GM19043 (cell line): ENCODE measurements around the gene UGT3A1.
"Not testable (repeated sequence)": the region's sequence is repeated elsewhere in the genome, so short reads cannot be mapped to it uniquely, and the experiment has no call there.

Source experiments
- ATAC-seq: cut with Tn5 transposase; IDR thresholded peaks from one replicate; pipeline ENCODE4 v1.9.1; 2021; ENCODE audit warnings: low read depth; ENCODE audit not compliant: unreplicated experiment

Gene UGT3A1, protein sequence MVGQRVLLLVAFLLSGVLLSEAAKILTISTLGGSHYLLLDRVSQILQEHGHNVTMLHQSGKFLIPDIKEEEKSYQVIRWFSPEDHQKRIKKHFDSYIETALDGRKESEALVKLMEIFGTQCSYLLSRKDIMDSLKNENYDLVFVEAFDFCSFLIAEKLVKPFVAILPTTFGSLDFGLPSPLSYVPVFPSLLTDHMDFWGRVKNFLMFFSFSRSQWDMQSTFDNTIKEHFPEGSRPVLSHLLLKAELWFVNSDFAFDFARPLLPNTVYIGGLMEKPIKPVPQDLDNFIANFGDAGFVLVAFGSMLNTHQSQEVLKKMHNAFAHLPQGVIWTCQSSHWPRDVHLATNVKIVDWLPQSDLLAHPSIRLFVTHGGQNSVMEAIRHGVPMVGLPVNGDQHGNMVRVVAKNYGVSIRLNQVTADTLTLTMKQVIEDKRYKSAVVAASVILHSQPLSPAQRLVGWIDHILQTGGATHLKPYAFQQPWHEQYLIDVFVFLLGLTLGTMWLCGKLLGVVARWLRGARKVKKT

GRCh38 chr5:35990941-35991611 is at the start of gene UGT3A1:
Gene UGT3A1 (minus strand): TSS chr5:35991390. CDS start chr5:35991240, 150 bp downstream.
- no peak for ATAC-seq

DNA sequence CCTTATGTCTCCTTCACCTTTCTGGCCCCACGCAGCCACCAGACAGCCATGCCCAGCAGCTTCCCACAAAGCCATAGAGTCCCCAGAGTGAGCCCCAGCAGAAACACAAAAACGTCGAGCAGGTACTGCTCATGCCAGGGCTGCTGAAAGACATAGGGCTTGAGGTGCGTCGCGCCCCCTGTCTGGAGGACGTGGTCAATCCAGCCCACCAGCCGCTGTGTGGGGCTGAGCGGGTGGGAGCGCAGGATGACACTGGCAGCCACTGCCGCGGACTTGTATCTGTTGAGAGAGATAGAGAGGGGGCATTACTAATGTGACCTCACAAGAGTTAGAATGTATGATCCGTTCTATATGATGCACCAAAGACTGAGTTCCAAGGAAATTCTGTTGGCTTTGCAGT is 44.5 kb upstream of the UGT3A1 start:
- no peak for ATAC-seq

DNA sequence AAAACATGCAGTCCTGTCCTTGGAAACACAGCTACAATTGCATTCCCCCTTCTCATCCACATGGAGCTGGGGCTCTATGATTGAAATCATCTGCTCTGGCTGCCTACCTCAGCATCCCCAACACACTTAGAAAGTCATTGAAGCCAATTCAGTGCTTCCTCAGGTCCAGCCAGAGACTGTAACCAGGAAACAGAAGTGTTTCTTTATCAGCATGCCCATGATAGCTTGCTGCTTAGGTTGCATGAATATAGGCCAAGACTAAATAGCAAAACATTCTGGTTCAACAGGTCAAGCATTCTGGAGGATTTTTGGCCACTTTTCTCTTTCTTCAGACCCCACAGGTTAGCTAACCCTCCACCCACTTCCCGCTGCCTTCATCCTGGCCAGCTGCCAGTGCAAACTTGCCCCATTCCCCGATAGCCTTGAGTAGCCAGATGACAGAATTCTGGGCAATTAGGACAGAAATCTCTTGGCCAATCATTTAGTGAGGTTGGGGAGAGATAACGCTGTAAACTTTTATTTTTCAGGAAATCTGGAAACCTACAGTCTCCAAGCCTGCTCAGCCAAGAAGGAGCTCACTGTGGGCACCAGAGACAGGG is 43.4 kb upstream of the UGT3A1 start:
- not testable (repeated sequence) for ATAC-seq

- no peak for ATAC-seq
These were observed 42.3 kb upstream of the UGT3A1 start for GRCh38 chr5:36033486-36033885.

DNA sequence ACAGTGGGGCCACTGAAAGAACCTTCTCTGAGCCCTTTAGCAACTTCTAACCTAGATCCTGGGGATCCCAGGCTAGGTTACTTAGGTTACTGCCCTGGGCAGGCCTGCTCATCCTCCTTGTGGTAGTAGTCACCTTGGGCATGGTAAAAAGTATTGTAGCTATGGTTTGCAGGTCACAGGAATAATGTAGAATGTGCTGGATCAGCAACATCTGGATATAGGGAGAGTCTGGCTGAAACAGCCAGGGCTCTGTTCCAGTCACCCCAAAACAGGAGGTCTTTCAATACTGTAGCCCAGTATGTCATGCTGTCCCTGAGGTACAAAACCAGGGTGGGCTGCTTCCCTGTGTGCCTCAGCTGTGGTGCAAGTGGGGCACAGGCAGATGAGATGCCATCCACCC is 41.9 kb upstream of the UGT3A1 start:
- ATAC-seq = no peak

GRCh38 chr5:36031223-36031622 is 40.0 kb upstream of the UGT3A1 start:
- no peak for ATAC-seq

- ATAC-seq = no peak
These were observed 38.7 kb upstream of the UGT3A1 start for GRCh38 chr5:36029914-36030313.

DNA sequence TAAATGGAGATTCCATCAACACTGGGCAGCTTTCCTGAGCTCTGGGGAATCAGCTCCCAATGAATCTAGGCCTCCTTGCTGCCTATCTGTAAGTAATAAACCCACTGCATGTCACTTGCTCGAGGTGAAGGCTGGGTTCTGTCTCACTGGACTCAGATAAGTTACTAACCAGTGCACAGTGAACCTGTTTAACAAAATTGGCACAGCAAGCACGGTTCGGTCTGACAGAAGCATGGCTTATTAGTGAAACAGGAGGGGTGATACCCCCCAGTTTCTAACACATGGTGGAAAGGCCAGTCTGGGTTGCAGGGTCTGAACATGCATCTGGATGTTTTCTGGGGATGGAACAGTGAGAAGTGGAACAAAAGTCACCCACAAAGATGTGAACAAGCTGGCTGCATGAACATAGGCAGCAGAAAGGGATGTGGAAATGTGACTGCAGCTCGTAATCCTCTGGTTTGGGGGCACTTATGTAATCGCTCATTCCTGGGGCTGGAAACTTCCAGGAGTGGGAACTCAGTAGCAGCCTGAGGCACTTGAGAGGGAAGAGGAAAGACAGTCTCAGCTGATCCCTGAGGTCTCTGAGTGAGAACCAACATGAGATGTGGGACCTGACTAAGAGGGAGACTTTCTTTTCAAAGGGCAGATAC is 37.8 kb upstream of the UGT3A1 start:
- ATAC-seq = no peak

DNA sequence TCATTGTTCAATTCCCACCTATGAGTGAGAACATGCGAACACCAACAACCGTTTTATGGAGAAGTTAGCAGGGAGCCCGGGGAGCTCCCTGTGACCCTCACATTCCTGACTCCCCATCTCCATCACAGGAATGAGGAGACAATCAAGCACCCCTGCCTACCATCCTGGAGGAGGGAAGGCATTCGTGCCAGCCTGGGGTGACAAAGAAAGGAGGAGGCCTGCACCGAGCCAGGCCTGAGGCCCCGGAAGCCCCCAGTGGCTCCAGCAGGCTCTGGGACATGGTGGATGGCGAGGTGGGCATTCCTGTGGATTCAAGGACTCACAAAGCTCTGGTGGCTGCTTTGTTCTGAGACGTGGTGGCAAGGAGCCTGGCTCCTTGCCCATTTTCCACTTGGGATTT is 36.5 kb upstream of the UGT3A1 start:
- no peak for ATAC-seq

GRCh38 chr5:36026706-36027465 is 35.7 kb upstream of the UGT3A1 start:
- ATAC-seq = no peak

DNA sequence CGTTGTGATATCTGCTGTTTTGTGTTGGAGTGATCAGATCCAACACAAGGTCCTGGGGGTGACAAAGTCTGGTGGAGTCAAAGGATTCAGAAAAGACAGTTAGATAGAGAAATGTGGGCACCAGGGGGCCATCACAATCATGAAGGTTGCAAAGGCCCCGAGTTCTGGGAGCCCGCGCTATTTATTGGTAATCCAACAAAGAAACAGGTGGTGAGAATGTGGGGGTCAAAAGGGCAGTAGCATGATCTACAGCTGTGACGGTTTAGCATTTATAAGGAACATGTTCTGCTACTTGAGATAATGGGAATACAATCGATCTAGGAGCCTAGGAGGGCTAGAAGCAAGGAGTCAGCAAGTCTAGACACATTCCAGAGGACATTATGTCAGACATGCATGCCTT is 31.1 kb upstream of the UGT3A1 start:
- ATAC-seq = not testable (repeated sequence)

DNA sequence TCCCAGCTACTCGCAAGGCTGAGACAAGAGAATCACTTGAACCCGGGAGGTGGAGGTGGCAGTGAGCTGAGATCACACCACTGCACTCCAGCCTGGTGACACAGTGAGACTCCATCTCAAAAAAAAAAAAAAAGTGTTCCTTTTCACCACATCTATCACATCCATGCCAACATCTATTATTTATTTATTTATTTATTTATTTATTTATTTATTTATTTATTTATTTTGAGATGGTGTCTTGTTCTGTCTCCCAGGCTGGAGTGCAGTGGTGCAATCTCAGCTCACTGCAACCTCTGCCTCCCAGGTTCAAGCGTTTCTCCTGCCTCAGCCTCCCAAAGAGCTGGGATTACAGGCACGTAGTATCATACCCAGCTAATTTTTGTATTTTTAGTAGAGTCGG is 28.4 kb upstream of the UGT3A1 start:
- not testable (repeated sequence) for ATAC-seq

DNA sequence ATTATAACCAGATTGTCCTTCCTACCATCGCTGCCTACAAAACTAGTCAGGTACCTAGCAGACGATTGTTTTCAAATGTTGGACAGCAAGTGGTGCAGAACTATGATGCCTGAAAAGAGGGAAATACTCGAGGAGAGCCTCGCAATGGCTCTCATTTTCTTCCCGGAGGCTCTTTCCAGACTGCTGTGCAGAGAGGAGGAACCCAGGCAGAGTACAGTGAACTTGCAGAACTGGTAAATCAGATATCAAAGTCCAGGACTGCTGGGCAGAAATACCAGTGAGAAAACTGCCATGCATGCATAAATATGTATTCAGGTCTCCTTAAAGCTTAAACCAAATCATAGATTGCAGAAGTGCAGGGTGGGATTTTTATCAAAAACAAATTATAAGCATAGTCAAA is 26.4 kb upstream of the UGT3A1 start:
- no peak for ATAC-seq

DNA sequence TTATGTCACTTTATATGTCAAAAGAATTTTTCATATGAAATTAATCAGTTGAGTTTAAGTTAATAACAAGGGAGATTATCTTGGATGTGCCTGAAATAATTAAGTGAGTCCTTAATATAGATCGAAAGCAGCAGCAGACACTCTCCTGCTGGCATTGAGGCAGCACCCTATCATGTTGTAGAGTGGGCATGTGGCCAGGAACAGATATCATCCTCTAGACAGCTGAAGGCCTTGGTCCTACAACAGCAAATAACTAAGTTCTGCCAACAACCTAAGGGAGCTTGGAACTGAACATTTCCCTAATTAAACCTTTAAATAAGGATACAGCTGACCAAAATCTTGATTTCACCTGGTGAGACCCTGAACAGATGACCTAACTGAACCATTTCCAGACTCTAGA is 25.8 kb upstream of the UGT3A1 start:
- no peak for ATAC-seq

GRCh38 chr5:36013182-36013581 is 22.0 kb upstream of the UGT3A1 start:
- ATAC-seq = no peak

DNA sequence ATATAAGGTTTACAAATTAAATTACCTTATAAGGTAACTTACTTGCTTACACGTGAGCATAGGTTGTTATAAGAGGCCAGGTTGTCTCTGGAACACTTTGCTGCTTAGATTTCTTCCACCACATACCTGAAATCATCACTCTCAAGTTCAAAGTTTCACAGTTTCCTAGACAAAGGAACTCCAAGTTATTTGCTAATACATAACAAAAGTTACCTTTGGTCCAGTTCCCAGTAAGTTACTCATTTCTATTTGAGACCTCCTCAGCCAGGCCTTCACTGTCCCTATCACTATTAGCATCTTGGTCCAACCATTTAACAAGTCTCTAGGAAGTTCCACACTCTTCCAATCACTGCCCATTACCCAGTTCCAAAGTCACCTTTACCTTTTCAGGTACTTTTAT is 18.5 kb upstream of the UGT3A1 start:
- no peak for ATAC-seq

DNA sequence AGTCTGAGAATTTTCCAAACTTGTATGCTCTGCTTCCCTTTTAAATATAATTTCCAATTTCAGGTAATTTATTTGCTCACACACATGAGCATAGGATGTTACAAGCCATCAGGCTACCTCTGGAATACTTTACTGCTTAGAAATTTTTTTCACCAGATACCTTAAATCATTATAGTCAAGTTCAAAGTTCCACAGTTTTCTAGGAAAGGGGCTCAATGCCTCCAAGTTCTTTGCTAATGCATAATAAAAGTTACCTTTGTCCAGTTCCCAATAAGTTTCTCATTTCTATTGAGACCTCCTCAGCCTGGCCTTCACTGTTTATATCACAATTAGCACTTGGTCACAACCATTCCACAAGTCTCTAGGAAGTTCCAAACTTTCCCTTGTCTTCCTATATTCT is 16.2 kb upstream of the UGT3A1 start:
- no peak for ATAC-seq

- no peak for ATAC-seq
These were observed 15.0 kb upstream of the UGT3A1 start for GRCh38 chr5:36006163-36006562.

- ATAC-seq = no peak
These were observed 9.8 kb upstream of the UGT3A1 start for GRCh38 chr5:36001032-36001431.

DNA sequence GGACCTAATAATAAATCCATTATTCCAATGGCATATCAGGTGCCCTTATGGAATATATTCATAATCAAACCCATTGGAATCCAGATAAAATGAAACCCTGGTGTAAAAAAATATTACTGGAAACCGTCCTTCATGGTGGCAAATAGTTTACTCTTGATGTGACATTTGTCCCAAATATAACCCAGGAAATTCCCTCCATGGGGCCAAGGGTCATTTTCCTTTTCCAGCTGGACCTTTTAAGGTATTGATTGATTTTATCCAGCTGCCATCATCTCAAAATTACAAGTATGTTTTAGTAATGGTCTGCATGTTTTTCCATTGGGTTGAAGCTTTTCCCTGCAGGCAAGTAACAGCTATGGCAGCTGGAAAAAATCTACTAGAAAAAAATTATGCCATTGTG is 8.4 kb upstream of the UGT3A1 start:
- no peak for ATAC-seq
